IPS-18a (cell line): Measurements from ENCODE around the gene PROX2.

Source experiments
- H3K27ac ChIP-seq: one replicate; pipeline ENCODE4 v1.5.1; 2013; ENCODE audit warnings: low read length
- H3K27me3 ChIP-seq: one replicate; pipeline ENCODE4 v1.6.1; 2013; ENCODE audit warnings: mild to moderate bottlenecking, low read length; ENCODE audit not compliant: control insufficient read depth, insufficient read depth
- H3K36me3 ChIP-seq: one replicate; pipeline ENCODE4 v1.6.1; 2013; ENCODE audit warnings: low read depth, low read length; ENCODE audit not compliant: control insufficient read depth
- H3K4me1 ChIP-seq: one replicate; pipeline ENCODE4 v1.6.1; 2013; ENCODE audit warnings: low read depth, low read length; ENCODE audit not compliant: control insufficient read depth
- H3K4me3 ChIP-seq: one replicate; pipeline ENCODE4 v1.5.1; 2013; ENCODE audit warnings: low read length
- H3K9ac ChIP-seq: one replicate; pipeline ENCODE4 v1.6.1; 2013; ENCODE audit warnings: mild to moderate bottlenecking, low read length, moderate library complexity
- H3K9me3 ChIP-seq: one replicate; pipeline ENCODE4 v1.6.1; 2013; ENCODE audit warnings: low read depth, low read length; ENCODE audit not compliant: control insufficient read depth

The PROX2 gene

DNA sequence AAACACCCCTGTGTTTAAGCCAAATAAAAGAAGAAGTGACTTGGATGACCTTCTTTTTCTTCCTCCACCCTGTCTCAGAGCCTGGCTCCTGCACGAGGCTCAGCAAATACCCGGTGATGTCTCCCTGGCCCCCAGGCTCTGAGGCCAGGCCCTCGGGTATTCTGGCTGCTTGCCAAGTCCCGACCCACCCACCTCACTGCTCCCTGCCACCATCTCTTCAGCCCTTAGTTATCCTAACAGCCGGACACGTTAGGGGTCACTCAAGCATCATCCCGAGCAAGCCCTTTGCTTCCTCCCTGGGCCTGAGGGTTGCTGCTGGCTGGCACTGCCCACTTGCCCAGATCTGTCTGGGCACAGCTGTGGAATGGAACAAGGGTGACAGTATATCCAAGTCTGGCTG lies 39.9 kb upstream of the PROX2 start:
- Histone ChIP-seq H3K9ac (no peak overlapping the region), H3K9me3 (no peaks in the 10 kb centered on the region), H3K36me3 (peaks cover 4% of the 10 kb centered on the region), H3K4me3 (no peak overlapping the region), H3K27me3 (no peaks in the 10 kb centered on the region), H3K27ac (no peak overlapping the region), H3K4me1 (no peaks in the 10 kb centered on the region)

DNA sequence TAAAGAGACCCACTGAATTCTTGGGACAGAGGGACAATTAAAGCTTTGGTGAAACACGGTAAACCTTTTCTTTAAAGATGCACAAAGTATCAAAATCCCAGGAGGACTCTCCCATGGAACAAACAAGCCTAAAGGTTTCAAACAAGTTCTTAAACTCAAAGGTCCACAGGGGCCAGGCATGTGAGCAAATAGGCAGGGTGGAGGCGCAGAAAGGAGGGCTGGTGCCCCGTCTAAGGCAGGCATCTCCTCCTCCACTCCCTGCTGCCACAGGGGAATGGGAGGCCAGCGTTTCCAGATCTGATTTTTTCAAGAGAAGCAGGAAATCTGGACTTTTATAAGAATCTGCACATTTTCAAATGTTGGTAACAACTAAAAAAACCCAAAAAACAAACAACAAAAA lies 39.5 kb upstream of the PROX2 start:
- Histone ChIP-seq H3K27me3 (no peaks in the 10 kb centered on the region), H3K27ac (no peak overlapping the region), H3K4me3 (no peak overlapping the region), H3K9ac (no peak overlapping the region), H3K4me1 (no peaks in the 10 kb centered on the region), H3K36me3 (peaks cover 4% of the 10 kb centered on the region), H3K9me3 (no peaks in the 10 kb centered on the region)

- Histone ChIP-seq H3K9ac (no peak overlapping the region), H3K27ac (no peak overlapping the region), H3K27me3 (no peaks in the 10 kb centered on the region), H3K9me3 (no peaks in the 10 kb centered on the region), H3K36me3 (no peaks in the 10 kb centered on the region), H3K4me1 (no peaks in the 10 kb centered on the region), H3K4me3 (no peak overlapping the region)
Observed at GRCh38 chr14:74913986-74914573, 38.1 kb upstream of the PROX2 start.

DNA sequence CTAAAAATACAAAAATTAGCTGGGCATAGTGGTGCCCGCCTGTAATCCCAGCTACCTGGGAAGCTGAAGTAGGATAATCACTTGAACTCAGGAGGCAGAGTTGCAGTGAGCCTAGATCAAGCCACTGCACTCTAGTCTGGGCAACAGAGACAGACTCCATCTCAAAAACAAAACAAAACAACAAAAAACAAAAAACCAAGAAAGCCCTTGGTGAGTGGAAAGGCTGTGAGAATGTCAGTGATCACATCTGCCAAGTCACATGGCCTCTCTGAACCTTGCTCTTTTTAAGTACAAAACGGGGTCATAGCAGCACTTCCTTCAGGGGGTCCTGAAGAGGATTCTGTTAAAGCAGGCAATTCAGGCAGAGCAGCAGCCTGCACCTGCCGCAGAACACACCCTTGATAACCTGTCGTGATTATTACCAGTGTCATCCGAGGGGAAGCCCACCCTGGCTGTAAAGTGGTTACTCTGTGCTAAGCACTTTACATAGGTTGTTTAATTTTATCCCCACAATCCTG lies 37.5 kb upstream of the PROX2 start:
- no peaks in the 10 kb centered on the region for H3K4me1 ChIP-seq
- H3K4me3 ChIP-seq = no peak overlapping the region
- no peak overlapping the region for H3K27ac ChIP-seq
- no peaks in the 10 kb centered on the region for H3K36me3 ChIP-seq
- H3K9me3 ChIP-seq = no peaks in the 10 kb centered on the region
- no peaks in the 10 kb centered on the region for H3K27me3 ChIP-seq
- no peak overlapping the region for H3K9ac ChIP-seq

GRCh38 chr14:74912801-74913200 lies 36.9 kb upstream of the PROX2 start:
- no peaks in the 10 kb centered on the region for H3K36me3 ChIP-seq
- H3K4me1 ChIP-seq = no peaks in the 10 kb centered on the region
- H3K9me3 ChIP-seq = no peaks in the 10 kb centered on the region
- H3K4me3 ChIP-seq = no peak overlapping the region
- no peaks in the 10 kb centered on the region for H3K27me3 ChIP-seq
- no peak overlapping the region for H3K27ac ChIP-seq
- no peak overlapping the region for H3K9ac ChIP-seq

DNA sequence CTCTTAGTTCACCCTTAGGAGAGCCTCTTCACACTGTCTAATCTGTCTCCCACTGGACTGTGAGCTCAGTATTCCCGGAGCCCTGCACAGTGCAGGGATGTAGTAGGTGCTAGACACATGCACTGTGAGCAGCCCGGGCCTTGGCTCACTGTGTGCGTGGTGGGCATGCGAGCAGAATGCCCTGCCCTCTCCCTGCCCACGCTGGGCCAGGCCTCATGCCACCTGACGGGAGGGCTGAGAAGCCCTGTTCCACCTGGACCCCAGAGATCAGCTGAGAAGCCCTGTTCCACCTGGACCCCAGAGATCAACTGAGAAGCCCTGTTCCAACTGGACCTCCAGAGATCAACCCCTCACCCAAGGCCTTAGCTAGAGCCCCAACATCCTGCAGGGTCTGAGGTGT lies 36.2 kb upstream of the PROX2 start:
- no peak overlapping the region for H3K4me3 ChIP-seq
- H3K27me3 ChIP-seq = no peaks in the 10 kb centered on the region
- H3K9ac ChIP-seq = no peak overlapping the region
- H3K36me3 ChIP-seq = no peaks in the 10 kb centered on the region
- no peaks in the 10 kb centered on the region for H3K9me3 ChIP-seq
- no peaks in the 10 kb centered on the region for H3K4me1 ChIP-seq
- H3K27ac ChIP-seq = no peak overlapping the region

- Histone ChIP-seq H3K4me1 (no peaks in the 10 kb centered on the region), H3K4me3 (no peak overlapping the region), H3K27ac (no peak overlapping the region), H3K27me3 (no peaks in the 10 kb centered on the region), H3K36me3 (no peaks in the 10 kb centered on the region), H3K9me3 (no peaks in the 10 kb centered on the region), H3K9ac (no peak overlapping the region)
Observed at GRCh38 chr14:74911704-74912103, 35.8 kb upstream of the PROX2 start.

DNA sequence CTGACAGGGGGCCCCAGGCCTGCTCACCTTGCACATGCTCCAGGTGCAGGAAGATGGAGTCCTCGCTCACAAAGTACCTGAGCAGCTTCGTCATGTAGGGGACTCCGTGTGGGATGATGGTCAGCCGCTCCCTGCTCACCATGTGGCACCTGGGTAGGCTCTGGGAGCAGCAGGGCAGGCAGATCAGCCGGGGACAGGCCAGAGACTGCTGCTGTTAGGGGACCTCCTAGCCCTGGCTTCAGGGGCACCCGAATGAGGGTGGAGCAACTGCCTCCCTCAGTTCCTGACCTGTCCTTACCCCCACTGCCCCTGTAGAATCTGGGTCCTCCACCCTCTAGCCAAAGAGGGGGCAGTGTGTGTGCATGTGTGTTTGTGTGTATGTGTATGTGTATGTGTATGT lies 35.3 kb upstream of the PROX2 start:
- Histone ChIP-seq H3K27ac (no peak overlapping the region), H3K27me3 (no peaks in the 10 kb centered on the region), H3K4me3 (no peak overlapping the region), H3K9ac (no peak overlapping the region), H3K4me1 (no peaks in the 10 kb centered on the region), H3K36me3 (no peaks in the 10 kb centered on the region), H3K9me3 (no peaks in the 10 kb centered on the region)

GRCh38 chr14:74910556-74910955 lies 34.6 kb upstream of the PROX2 start:
- no peaks in the 10 kb centered on the region for H3K9me3 ChIP-seq
- H3K9ac ChIP-seq = no peak overlapping the region
- H3K27ac ChIP-seq = no peak overlapping the region
- no peaks in the 10 kb centered on the region for H3K27me3 ChIP-seq
- H3K4me3 ChIP-seq = no peak overlapping the region
- no peaks in the 10 kb centered on the region for H3K36me3 ChIP-seq
- no peaks in the 10 kb centered on the region for H3K4me1 ChIP-seq

GRCh38 chr14:74909911-74910310 lies 34.0 kb upstream of the PROX2 start:
- no peak overlapping the region for H3K27ac ChIP-seq

DNA sequence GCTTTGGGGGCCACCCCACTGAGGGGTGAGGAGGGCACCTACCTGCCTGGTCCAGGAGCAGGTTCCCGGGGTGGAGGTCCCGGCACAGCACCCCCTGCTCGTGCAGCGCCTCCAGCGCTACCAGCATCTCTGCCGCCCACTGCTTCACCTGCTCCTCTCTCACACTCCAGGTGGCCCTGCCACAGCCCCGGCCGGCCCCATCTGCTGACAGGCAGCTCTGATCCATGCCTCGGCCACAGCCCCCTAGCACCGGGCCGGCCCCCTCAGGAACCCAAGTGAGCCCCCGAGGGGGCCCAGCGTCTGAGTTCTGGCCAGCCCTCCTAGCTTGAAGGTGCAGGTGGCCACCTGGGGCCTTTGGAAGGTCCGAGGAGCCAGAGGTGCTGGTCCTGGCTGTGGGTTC lies 33.6 kb upstream of the PROX2 start:
- H3K9me3 ChIP-seq = no peaks in the 10 kb centered on the region
- no peaks in the 10 kb centered on the region for H3K4me1 ChIP-seq
- H3K9ac ChIP-seq = no peak overlapping the region
- no peaks in the 10 kb centered on the region for H3K27me3 ChIP-seq
- H3K27ac ChIP-seq = no peak overlapping the region
- H3K4me3 ChIP-seq = no peak overlapping the region
- H3K36me3 ChIP-seq = no peaks in the 10 kb centered on the region

More at GRCh38 chr14:74909911-74910310, 34.0 kb upstream of the PROX2 start:
- Histone ChIP-seq H3K9me3 (no peaks in the 10 kb centered on the region), H3K27me3 (no peaks in the 10 kb centered on the region), H3K36me3 (no peaks in the 10 kb centered on the region), H3K9ac (no peak overlapping the region), H3K4me1 (no peaks in the 10 kb centered on the region), H3K4me3 (no peak overlapping the region)

- Histone ChIP-seq H3K36me3 (peaks cover 1% of the 10 kb centered on the region), H3K9ac (no peak overlapping the region), H3K27ac (no peak overlapping the region), H3K27me3 (no peaks in the 10 kb centered on the region), H3K4me3 (no peak overlapping the region), H3K9me3 (no peaks in the 10 kb centered on the region), H3K4me1 (no peaks in the 10 kb centered on the region)
Observed at GRCh38 chr14:74908861-74909341, 33.0 kb upstream of the PROX2 start.
